GM18505 (cell line): ENCODE measurements around the gene PDCD5.

ENCODE experiments used
- ATAC-seq: cut with Tn5 transposase; IDR thresholded peaks from one replicate; pipeline ENCODE4 v1.9.1; 2021; ENCODE audit not compliant: unreplicated experiment
- POLR2A ChIP-seq: IDR thresholded peaks from 4 replicates; pipeline ENCODE4 v1.6.1; 2011; ENCODE audit warnings: borderline replicate concordance; ENCODE audit not compliant: insufficient read depth, insufficient read length; ENCODE audit errors: extremely low read depth

The PDCD5 gene

DNA sequence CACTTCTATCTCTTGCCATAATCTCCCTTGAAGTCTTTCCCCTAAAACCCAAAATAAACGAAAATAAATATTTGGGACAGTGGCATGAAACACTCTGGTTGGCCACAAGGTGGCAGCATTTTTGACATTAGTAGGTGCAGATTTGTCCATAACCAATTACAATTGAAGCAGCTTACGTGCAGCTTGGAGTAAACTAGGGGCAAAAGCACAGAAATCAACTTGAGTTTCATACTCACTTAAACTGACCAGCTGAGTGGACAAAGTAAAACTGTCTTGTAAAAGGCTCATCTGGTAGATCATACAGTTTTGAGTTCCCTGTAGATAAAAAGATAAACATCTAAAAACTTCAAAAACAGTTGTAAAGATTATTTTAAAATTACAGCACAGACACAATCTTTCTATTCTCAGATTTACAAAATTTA, 18.8 kb downstream of the PDCD5 start:
- ATAC-seq, result no peak
- no peak for TF ChIP-seq POLR2A

DNA sequence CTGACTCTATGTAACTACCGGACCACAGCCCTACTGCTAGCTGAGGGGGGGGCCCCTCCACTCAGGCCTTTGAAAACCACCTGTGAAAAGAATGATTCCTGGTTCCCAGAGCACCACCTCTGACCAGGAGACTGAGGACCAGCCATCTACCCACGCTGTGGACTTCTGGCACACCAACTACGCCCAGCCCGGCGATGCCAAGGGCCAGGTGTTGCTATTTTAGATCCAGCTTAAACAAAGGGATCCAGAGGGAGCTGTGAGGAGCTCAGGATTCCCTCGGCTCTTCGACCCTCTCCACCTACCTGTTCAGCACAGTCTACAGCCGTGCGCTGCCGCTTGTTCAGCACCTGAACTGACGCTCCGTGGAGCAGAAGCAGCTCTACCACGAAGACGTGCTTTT, 23.0 kb downstream of the PDCD5 start:
- TF ChIP-seq POLR2A, result no peak
- no peak for ATAC-seq

DNA sequence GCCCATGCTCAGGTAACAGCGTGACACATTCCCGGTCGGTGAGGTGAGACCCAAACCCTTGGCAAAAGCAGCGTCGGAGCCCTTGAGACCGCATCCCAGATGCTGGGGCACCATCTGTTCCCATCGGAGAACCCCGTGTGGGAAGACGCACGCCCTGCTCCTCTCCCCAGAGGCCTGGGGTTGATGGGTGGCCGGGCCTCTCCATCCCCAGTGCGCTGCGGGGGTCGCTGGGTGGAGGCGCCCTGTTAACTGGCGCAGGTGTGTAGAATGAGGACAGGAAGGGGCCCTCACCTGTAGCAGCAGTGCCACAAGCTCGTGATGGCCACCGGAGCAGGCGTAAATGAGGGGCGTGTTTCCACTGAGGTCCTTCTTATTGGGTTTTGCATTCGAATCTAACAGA, 24.6 kb downstream of the PDCD5 start:
- no peak for ATAC-seq
- no peak for TF ChIP-seq POLR2A

DNA sequence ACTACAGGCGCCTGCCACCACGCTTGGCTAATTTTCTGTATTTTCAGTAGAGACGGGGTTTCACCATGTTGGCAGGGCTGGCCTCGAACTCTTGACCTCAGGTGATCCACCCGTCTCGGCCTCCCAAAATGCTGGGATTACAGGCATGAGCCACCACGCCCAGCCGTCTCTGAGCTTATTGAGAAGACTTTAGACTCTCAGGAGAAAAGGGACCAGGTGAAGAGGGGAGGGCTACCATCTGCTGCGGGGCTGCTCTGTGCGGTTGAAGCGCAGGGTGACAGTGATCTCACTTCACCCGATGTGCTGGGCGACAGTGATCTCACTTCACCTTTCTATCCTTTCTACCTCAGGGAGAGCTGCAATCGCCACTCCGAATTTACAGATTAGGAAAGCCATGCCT, 25.3 kb downstream of the PDCD5 start:
- no peak for ATAC-seq
- no peak for TF ChIP-seq POLR2A

DNA sequence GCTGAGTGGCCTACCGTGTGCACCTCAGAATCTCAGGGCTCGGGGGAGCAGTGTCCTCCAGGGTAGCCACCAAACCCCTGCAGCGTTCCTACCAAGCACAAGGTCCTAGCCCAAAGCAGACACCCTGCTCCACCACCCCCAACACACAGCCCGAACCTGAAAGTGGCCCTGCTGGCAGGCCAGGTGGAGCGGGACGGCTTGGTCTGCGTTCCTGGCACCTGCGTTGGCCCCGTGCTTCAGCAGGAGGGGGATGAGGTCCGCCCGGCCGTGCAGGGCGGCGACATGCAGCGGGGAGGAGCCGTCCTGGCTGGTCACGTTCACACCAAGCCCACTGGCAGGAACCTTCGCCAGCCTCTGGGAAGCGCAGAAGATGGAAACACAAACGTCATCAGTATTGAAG, 26.5 kb downstream of the PDCD5 start:
- ATAC-seq, result no peak
- no peak for TF ChIP-seq POLR2A

DNA sequence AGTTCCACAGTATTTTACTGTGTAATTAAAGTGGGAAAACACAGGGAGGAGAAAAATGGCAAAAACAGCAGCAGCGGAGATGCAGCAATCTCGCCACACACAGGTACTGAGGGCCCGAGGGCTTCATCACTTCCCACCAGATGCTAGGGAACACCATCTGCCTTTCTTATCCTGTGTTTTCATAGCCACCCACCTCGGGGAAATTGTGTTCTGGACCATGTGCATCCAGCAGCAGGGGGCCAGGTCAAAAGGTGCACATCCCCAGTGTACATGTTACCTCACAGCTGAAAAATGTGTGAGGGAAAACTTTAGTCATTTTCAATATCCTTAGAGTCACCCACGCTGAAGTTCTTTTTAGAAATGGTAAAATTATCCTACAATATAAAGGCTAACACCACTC, 30.2 kb downstream of the PDCD5 start:
- no peak for TF ChIP-seq POLR2A
- ATAC-seq, result no peak

DNA sequence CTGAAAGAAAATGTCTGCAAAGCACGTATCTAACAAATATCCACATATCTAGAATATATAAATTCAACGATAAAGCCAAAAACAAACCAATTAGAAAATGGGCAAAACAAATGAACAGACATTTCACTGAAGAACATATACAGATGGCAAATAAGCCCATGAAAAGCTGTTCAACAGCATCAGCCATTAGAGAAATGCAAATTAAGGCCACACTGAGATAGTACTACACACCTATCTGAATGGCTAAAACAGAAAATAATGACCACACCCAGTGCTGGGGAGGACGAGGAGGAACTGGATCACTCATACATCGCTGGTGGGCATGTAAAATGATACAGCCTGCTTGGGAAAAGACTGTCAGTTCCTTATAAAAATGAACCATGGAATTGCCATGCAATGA, 32.0 kb downstream of the PDCD5 start:
- ATAC-seq, result no peak
- TF ChIP-seq POLR2A, result no peak

DNA sequence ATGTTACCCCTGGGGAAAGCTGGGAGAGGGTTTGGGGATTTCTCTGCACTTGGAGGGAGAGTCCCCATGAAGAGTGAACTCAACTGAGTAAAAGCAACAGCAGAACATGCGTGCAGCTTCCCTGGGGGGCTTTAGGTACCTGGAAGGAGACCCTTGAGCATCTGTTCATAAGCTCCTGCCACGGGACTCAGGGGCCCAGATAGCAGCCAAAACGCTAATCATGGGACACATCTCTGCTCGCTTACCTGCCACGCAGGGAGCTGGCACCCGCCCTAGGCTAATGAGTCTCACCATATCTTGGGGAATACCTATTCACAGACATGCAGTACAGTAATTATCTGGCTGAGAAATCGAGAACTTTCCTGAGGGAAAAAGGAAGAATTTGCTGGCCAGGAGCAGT, 33.9 kb downstream of the PDCD5 start:
- TF ChIP-seq POLR2A, result no peak
- ATAC-seq, result no peak

DNA sequence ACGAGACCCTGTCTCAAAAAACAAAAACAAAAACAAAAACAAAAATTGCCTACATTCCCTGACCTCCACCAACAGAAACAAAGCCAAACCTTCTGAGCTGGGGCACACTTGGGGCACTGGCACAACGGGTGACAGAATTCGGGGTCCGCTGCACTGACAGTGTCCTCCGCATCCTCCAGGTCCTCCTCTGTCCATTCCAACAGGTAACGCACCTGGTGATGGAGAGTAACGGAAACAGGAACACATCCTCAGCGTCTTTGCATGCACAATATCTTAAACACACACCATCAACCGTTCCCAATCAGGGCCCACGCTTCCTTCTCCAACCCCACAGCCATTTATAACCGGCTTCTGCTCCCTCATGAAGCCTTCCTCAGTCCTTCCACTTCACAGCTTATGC, 34.6 kb downstream of the PDCD5 start:
- ATAC-seq, result no peak
- TF ChIP-seq POLR2A, result no peak

DNA sequence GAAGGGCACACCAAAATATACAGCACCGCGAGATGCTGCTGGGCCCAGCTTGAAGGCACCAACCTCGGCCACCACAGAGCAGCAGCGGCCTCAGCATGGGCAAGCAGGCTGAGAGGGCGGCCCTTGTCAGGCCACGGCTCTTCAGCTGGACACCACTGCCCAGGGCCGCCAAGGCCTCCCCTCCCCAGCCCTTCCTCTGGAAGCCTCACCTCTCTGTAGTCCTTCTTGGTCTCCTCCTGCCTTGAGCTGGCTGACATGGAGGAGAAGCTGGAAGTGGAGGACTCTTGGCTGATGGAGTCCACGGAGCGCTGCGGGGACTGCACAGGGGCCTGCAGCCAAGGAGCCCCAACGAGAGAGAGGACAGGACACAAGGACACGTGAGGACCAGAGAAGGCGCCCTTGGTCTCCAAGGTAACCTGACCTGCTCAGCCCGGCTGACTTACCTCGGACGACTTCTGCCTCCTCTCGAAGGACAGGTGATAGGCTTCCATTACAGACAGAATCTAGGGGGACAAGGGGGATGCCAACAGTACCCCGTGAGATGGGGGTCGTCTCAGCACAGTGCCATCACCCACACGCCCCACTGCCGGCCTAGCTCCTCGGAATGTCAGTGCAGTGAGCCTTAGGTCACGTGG, 38.2 kb downstream of the PDCD5 start:
- ATAC-seq, result no peak
- TF ChIP-seq POLR2A, result no peak

DNA sequence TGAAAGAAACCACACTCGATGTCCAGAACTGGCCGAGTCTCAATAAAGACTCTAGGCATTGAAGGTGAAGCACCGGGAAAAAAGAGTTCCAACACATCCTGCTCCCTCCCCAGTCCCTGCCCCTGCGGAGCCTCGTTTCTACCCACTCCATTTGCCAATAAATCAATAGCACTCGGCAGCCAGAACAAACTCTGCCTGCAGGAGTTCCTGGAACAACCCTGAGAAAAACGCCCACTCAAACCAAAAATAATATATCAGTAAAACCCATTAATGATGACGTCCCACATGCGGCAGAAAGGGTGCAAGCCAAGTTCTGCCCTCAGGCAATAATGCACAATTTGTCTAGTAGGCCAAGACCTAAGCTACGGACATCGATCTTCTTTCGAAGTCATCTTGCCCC, 41.0 kb downstream of the PDCD5 start:
- no peak for TF ChIP-seq POLR2A
- ATAC-seq, result no peak

DNA sequence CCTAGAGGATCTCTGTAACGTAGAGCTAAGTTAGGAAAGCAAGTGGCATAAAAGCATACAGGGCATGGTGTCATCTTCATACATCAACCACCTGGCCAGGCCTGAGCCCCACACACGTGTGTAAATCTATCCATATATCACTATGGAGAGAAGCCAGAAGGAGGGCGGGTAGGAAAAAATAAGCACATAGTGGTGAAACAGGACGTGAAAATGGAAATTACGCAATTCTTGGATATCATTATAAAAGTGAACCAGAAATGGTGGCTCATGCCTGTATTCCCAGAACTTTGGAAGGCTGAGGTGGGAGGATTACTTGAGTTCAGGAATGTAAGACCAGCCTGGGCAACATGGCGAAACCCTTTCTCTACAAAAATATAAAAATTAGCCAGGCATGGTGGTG, 43.4 kb downstream of the PDCD5 start:
- no peak for ATAC-seq
- no peak for TF ChIP-seq POLR2A

DNA sequence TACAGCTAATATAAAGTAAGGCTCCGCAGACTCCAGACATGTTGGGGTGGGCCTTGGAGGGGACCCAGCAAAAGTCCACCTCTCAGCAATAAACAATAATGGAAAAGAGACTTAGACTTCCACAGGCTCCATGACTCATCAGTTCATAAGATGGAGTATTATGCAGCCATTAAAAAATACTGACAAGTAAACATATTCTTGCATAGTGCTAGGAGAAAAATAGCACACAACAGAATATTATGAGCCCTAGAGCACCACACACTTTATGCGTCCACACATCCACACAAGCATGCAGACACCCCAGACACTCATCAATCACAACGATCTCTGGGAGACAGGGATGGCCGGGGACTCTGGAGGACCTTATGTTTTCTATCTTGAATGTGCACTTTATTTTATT, 46.0 kb downstream of the PDCD5 start:
- no peak for ATAC-seq
- TF ChIP-seq POLR2A, result no peak

DNA sequence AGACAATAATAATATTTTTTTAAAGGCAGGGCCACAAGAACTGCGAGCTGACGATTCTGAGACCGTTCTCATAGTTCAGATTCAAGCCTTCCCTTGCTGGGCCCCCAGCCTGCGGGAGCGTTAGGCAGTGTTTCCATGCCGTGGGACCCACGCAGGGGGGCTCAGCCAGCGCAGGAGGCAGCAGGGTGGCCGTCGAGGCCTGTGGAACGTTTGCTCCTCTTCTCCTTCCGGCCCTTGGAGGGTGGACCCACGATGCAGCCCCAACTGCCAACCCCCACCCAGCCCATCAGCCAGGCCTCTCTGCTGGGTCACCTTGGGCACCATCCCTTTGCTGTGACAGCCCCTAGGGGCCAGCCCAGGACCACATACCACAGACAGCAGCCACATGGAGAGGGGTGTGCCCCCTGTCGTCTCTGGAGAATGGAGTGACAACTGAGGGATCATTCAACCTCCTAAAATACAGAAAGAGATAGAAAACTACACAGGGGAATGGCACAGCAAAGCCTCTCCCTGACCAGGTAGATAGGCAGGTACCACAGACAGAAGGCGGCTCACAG, 46.8 kb downstream of the PDCD5 start:
- ATAC-seq, result no peak
- TF ChIP-seq POLR2A, result no peak

DNA sequence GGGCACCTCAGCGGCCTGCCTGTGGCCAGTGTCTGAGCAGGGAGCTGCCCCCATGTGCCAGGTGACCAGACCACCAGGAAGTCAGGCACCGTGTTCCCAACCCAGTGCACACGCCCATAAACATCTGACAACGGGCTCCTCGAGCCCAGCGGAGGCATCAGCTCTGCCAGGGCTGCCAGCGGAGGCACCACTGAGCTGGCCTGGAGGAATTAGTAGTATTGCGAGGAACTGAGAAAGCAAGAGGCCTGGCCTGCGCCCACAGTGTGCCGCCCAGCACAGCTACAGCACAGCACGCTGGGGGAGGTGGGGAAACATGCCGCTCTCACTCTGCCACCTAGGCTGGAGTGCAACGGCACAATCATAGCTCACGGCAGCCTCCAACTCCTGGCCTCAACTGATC, 49.3 kb downstream of the PDCD5 start:
- no peak for ATAC-seq
- TF ChIP-seq POLR2A, result no peak
